Sigmoid colon (tissue), 4 donors: ENCODE measurements around the gene MRGPRX1.

ENCODE experiments used
- EP300 ChIP-seq, 4 donors: sonication (generic); formaldehyde crosslinking; IDR thresholded peaks; one replicate each; pipeline ENCODE4 v1.6.1; 2017; ENCODE audit warnings: antibody characterized with exemption in 4 of 4
- POLR2A ChIP-seq, 2 donors: fragments of 450-650 bp; IDR thresholded peaks; one replicate each; pipeline ENCODE4 v1.6.1; 2016; ENCODE audit warnings: antibody characterized with exemption in 2 of 2, mild to moderate bottlenecking in 2 of 2, moderate library complexity in 2 of 2
- TF ChIP-seq, protein P1 (sequence below), 4 experiments: fragments of 450-650 bp in 3 of 4; fragments of 200-600 bp in 1 of 4; IDR thresholded peaks; one replicate each; pipeline ENCODE4 v1.5.1; 2016 to 2019; ENCODE audit warnings: antibody characterized with exemption in 4 of 4, mild to moderate bottlenecking in 3 of 4, moderate library complexity in 2 of 4

DNA sequence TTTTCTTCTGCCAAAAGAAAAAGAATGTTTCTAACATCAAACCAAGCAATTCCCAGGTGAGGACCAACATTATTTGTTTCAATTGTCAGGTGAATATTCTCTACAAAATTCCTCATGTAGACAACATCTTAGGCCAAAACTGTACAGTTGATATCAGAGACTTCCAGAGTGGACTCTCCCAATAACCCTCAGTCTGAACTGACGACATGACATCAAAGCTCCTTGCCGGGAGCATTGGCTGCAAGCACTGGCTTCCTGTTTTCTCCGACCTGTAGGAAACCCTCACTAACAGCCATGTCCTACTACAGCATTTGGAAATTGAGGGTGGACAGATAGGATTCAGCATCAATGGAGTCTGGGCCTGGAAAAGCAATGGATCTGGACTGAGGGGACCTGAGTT is 30.5 kb upstream of the MRGPRX1 start:
- TF ChIP-seq, protein P1, sequence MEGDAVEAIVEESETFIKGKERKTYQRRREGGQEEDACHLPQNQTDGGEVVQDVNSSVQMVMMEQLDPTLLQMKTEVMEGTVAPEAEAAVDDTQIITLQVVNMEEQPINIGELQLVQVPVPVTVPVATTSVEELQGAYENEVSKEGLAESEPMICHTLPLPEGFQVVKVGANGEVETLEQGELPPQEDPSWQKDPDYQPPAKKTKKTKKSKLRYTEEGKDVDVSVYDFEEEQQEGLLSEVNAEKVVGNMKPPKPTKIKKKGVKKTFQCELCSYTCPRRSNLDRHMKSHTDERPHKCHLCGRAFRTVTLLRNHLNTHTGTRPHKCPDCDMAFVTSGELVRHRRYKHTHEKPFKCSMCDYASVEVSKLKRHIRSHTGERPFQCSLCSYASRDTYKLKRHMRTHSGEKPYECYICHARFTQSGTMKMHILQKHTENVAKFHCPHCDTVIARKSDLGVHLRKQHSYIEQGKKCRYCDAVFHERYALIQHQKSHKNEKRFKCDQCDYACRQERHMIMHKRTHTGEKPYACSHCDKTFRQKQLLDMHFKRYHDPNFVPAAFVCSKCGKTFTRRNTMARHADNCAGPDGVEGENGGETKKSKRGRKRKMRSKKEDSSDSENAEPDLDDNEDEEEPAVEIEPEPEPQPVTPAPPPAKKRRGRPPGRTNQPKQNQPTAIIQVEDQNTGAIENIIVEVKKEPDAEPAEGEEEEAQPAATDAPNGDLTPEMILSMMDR (IDR thresholded peaks at IDR 0.05), result no peak
- TF ChIP-seq POLR2A (IDR thresholded peaks at IDR 0.05) (no peak), EP300 (IDR thresholded peaks at IDR 0.05) (no peak)
